ENCODE results near the gene TSPYL1. TPM values are rescaled to one million over a fixed set of nuclear protein-coding genes. Genes with fewer than 3 reads are reported as not detected.

TSPYL1 gene
- total and polyA plus RNA-seq, 9 of the 15 experiments (the other 6 are each of a cell fraction or from before 2014, with no cell fraction given), result 23.1 to 56.8 (median 37.9) TPM

DNA sequence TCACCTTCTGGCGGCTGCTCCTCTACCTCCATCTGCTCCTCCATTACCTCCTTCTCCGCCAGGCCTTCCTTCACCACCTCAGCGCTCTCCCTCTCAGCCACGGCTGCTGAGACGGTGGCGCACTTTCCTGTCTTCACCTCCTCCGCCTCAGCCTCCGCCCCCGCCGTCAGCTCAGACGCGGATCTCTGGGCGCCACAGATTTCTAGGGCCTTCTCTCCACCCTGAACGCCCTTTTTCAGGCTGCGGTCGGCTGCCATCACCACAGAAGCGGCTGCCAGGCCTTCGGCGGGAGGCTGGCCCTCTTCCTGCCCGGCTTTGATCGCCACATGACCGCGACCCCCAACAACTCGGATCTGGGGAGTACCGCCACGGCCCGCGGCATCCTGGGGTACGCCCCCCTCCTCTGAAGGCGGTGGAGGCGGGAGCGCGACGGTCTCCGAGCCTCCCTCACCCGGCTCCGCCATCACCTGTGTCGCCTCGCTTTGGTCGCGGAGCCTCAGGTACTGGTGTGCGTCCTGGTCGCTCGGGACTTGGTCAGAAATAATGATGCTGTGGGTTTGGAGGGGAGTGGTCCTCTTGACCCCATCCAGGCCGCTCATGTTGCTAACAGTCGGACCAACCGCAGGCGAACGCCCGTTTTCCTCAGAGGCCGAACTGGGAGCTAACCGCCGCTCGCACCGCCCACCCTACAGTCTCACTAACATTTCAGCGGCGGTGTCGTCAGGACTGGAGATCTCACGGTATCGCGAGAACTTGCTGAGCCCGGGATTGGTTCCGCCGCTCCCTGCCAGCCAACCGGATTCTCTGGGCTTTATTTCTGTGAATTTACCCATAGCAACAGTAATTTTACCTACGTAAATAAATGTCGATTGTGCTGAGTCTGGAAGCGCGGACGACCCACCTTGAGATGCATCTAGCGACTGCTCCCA lies at the start of gene TSPYL1 (continued):
- TF ChIP-seq, protein P1, sequence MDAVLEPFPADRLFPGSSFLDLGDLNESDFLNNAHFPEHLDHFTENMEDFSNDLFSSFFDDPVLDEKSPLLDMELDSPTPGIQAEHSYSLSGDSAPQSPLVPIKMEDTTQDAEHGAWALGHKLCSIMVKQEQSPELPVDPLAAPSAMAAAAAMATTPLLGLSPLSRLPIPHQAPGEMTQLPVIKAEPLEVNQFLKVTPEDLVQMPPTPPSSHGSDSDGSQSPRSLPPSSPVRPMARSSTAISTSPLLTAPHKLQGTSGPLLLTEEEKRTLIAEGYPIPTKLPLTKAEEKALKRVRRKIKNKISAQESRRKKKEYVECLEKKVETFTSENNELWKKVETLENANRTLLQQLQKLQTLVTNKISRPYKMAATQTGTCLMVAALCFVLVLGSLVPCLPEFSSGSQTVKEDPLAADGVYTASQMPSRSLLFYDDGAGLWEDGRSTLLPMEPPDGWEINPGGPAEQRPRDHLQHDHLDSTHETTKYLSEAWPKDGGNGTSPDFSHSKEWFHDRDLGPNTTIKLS (IDR thresholded peaks at IDR 0.05; ENCODE audit: borderline replicate concordance, low read depth), result no peak; the same call in 1 of the 2 replicates
- TF ChIP-seq DMBX1 (CRISPR knock-in tag; IDR thresholded peaks at IDR 0.05; ENCODE audit: borderline replicate concordance) (0 out of 2 replicates have a peak, but pooled peaks have one; percentile 27), ARID2 (IDR thresholded peaks at IDR 0.05) (peak; percentile 69), ZNF77 (CRISPR knock-in tag; IDR thresholded peaks at IDR 0.05) (no peak), SMAD4 (CRISPR knock-in tag; conservative IDR thresholded peaks at IDR 0.05) (peak; percentile 84), ATF7 (IDR thresholded peaks at IDR 0.05) (peak; percentile 78), ZBTB7A (IDR thresholded peaks at IDR 0.05; ENCODE audit: borderline replicate concordance, control insufficient read depth, low read depth, low read length) (peak; percentile 61; the same call in 1 of the 2 replicates), MECOM (CRISPR knock-in tag; IDR thresholded peaks at IDR 0.05) (no peak), ZNF445 (CRISPR knock-in tag; IDR thresholded peaks at IDR 0.05; ENCODE audit: low read depth) (no peak), KDM1A (IDR thresholded peaks at IDR 0.05) (peak; percentile 25 to 33; a peak in 1 of 4 replicates), MYC (IDR thresholded peaks at IDR 0.05; ENCODE audit: low read depth, low read length) (peak; percentile 66), MYC (CRISPR knock-in tag; IDR thresholded peaks at IDR 0.05; ENCODE audit: borderline replicate concordance, low read depth) (peak; percentile 79; the same call in 1 of the 2 replicates)
- TF ChIP-seq, protein P2, sequence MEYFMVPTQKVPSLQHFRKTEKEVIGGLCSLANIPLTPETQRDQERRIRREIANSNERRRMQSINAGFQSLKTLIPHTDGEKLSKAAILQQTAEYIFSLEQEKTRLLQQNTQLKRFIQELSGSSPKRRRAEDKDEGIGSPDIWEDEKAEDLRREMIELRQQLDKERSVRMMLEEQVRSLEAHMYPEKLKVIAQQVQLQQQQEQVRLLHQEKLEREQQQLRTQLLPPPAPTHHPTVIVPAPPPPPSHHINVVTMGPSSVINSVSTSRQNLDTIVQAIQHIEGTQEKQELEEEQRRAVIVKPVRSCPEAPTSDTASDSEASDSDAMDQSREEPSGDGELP (CRISPR knock-in tag; IDR thresholded peaks at IDR 0.05; ENCODE audit: borderline replicate concordance), result peak; percentile 66
- TF ChIP-seq, protein P3, sequence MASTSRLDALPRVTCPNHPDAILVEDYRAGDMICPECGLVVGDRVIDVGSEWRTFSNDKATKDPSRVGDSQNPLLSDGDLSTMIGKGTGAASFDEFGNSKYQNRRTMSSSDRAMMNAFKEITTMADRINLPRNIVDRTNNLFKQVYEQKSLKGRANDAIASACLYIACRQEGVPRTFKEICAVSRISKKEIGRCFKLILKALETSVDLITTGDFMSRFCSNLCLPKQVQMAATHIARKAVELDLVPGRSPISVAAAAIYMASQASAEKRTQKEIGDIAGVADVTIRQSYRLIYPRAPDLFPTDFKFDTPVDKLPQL (IDR thresholded peaks at IDR 0.05; ENCODE audit: extremely low read depth, insufficient read length), result peak; percentile 56

All from K562 (cell line).